MM.1S (cell line): ENCODE results near the gene WT1.

ENCODE experiments used
- DNase-seq: peaks from one replicate; pipeline ENCODE4 v3.0.0-alpha.2; 2015
- H2AFZ ChIP-seq: fragments of 300-600 bp; sonication (generic); 2 replicates; pipeline ENCODE4 v1.6.0; 2016; ENCODE audit warnings: antibody characterized with exemption, low read length
- H3F3A ChIP-seq: fragments of 300-600 bp; sonication (generic); 2 replicates; pipeline ENCODE4 v1.6.1; 2016; ENCODE audit warnings: mild to moderate bottlenecking, antibody characterized with exemption, low read length, moderate library complexity, mixed read lengths; ENCODE audit not compliant: insufficient read depth
- H3K27ac ChIP-seq: fragments of 300-600 bp; sonication (generic); 2 replicates; pipeline ENCODE4 v1.5.1; 2016; ENCODE audit warnings: mild to moderate bottlenecking, low read length
- H3K27me3 ChIP-seq: fragments of 300-600 bp; sonication (generic); replicated peaks from 2 replicates; pipeline ENCODE4 v1.6.0; 2016; ENCODE audit warnings: low read length; ENCODE audit not compliant: insufficient read depth
- H3K36me3 ChIP-seq: fragments of 300-600 bp; sonication (generic); replicated peaks from 2 replicates; pipeline ENCODE4 v1.6.1; 2016; ENCODE audit warnings: mild to moderate bottlenecking, low read length, mixed read lengths; ENCODE audit not compliant: insufficient read depth
- H3K4me1 ChIP-seq: fragments of 300-600 bp; sonication (generic); 2 replicates; pipeline ENCODE4 v1.6.1; 2016; ENCODE audit warnings: low read length, mixed read lengths
- H3K4me2 ChIP-seq: fragments of 300-600 bp; sonication (generic); 2 replicates; pipeline ENCODE4 v1.6.0; 2016; ENCODE audit warnings: low read depth, low read length
- H3K4me3 ChIP-seq: fragments of 300-600 bp; sonication (generic); 2 replicates; pipeline ENCODE4 v1.5.1; 2016; ENCODE audit warnings: low read length, mixed read lengths
- H3K79me2 ChIP-seq: fragments of 300-600 bp; sonication (generic); 2 replicates; pipeline ENCODE4 v1.6.1; 2016; ENCODE audit warnings: mixed run types, low read length, mixed read lengths
- H3K9ac ChIP-seq: fragments of 300-600 bp; sonication (generic); 2 replicates; pipeline ENCODE4 v1.6.1; 2016; ENCODE audit warnings: low read length, mixed read lengths
- H3K9me2 ChIP-seq: fragments of 300-600 bp; sonication (generic); replicated peaks from 2 replicates; pipeline ENCODE4 v1.6.1; 2016; ENCODE audit warnings: mild to moderate bottlenecking, low read length, mixed read lengths; ENCODE audit not compliant: insufficient read depth
- H3K9me3 ChIP-seq: fragments of 300-600 bp; sonication (generic); replicated peaks from 2 replicates; pipeline ENCODE4 v1.6.1; 2016; ENCODE audit warnings: mild to moderate bottlenecking, low read length, mixed read lengths; ENCODE audit not compliant: insufficient read depth
- H4K20me1 ChIP-seq: fragments of 300-600 bp; sonication (generic); 2 replicates; pipeline ENCODE4 v1.6.1; 2016; ENCODE audit warnings: mild to moderate bottlenecking, low read length, moderate library complexity, mixed read lengths; ENCODE audit not compliant: insufficient read depth
- CTCF ChIP-seq: fragments of 300-600 bp; sonication (generic); IDR thresholded peaks from 2 replicates; pipeline ENCODE4 v1.5.1; 2016; ENCODE audit warnings: antibody characterized with exemption, low read length, mixed read lengths
- EZH2 ChIP-seq: fragments of 300-600 bp; sonication (generic); optimal IDR thresholded peaks from 2 replicates; pipeline ENCODE3; 2017; ENCODE audit warnings: low read depth, mild to moderate bottlenecking, antibody characterized with exemption, low read length, mixed read lengths
- EZH2phosphoT487 ChIP-seq: fragments of 300-600 bp; sonication (generic); IDR thresholded peaks from 2 replicates; pipeline ENCODE4 v1.6.1; 2018; ENCODE audit warnings: antibody characterized with exemption, low read length

Gene WT1

GRCh38 chr11:32425761-32426160 is 9.6 kb downstream of the WT1 start:
- Histone ChIP-seq H3K4me1 (peaks cover 20% of the 10 kb centered on the region), H3F3A (0 out of 2 replicates have a peak, but pooled peaks cover 6% of the 10 kb centered on the region), H3K27ac (no peak overlapping the region), H2AFZ (no peak overlapping the region), H3K4me2 (no peak overlapping the region), H3K9me3 (no peaks in the 10 kb centered on the region), H3K4me3 (no peak overlapping the region), H3K36me3 (no peaks in the 10 kb centered on the region), H3K79me2 (no peaks in the 10 kb centered on the region), H3K27me3 (no peaks in the 10 kb centered on the region), H4K20me1 (no peaks in the 10 kb centered on the region), H3K9ac (no peak overlapping the region), H3K9me2 (no peaks in the 10 kb centered on the region)
- no peak for DNase-seq
- TF ChIP-seq EZH2phosphoT487 (no peak), CTCF (no peak), EZH2 (no peak)

GRCh38 chr11:32422545-32422944 is 12.8 kb downstream of the WT1 start:
- H4K20me1 ChIP-seq = no peaks in the 10 kb centered on the region
- no peak overlapping the region for H2AFZ ChIP-seq
- 0 out of 2 replicates have a peak, but pooled peaks cover 6% of the 10 kb centered on the region for H3F3A ChIP-seq
- no peaks in the 10 kb centered on the region for H3K9me3 ChIP-seq
- peaks cover 27% of the 10 kb centered on the region for H3K4me1 ChIP-seq
- no peaks in the 10 kb centered on the region for H3K79me2 ChIP-seq
- H3K9ac ChIP-seq = no peak overlapping the region
- TF ChIP-seq CTCF (no peak), EZH2 (no peak), EZH2phosphoT487 (no peak)
- no peaks in the 10 kb centered on the region for H3K27me3 ChIP-seq
- no peak overlapping the region for H3K4me2 ChIP-seq
- no peak for DNase-seq
- H3K27ac ChIP-seq = no peak overlapping the region
- H3K9me2 ChIP-seq = no peaks in the 10 kb centered on the region
- no peak overlapping the region for H3K4me3 ChIP-seq
- no peaks in the 10 kb centered on the region for H3K36me3 ChIP-seq

GRCh38 chr11:32421992-32422391 is 13.3 kb downstream of the WT1 start:
- no peaks in the 10 kb centered on the region for H3K27me3 ChIP-seq
- no peak overlapping the region for H2AFZ ChIP-seq
- H4K20me1 ChIP-seq = no peaks in the 10 kb centered on the region
- no peak overlapping the region for H3K4me2 ChIP-seq
- H3K9me2 ChIP-seq = no peaks in the 10 kb centered on the region
- peaks cover 27% of the 10 kb centered on the region for H3K4me1 ChIP-seq
- no peak overlapping the region for H3K9ac ChIP-seq
- H3K36me3 ChIP-seq = no peaks in the 10 kb centered on the region
- no peak for DNase-seq
- H3K27ac ChIP-seq = no peak overlapping the region
- H3K9me3 ChIP-seq = no peaks in the 10 kb centered on the region
- TF ChIP-seq EZH2 (no peak), CTCF (no peak), EZH2phosphoT487 (no peak)
- H3K79me2 ChIP-seq = no peaks in the 10 kb centered on the region
- H3F3A ChIP-seq = 0 out of 2 replicates have a peak, but pooled peaks cover 6% of the 10 kb centered on the region
- H3K4me3 ChIP-seq = no peak overlapping the region
